Measurements from ENCODE around the gene SCN7A.
"Not testable (repeated sequence)": the region's sequence is repeated elsewhere in the genome, so short reads cannot be mapped to it uniquely, and the experiment has no call there.

SCN7A gene

GRCh38 chr2:166494140-166494624 is at the start of gene SCN7A:
TSS of gene SCN7A (minus strand) at chr2:166494249. CDS start at chr2:166477696, 16,553 bp downstream.
- DNase-seq (ENCODE audit: low read depth in 1 of 2, low spot score in 1 of 2) = no peak

DNA sequence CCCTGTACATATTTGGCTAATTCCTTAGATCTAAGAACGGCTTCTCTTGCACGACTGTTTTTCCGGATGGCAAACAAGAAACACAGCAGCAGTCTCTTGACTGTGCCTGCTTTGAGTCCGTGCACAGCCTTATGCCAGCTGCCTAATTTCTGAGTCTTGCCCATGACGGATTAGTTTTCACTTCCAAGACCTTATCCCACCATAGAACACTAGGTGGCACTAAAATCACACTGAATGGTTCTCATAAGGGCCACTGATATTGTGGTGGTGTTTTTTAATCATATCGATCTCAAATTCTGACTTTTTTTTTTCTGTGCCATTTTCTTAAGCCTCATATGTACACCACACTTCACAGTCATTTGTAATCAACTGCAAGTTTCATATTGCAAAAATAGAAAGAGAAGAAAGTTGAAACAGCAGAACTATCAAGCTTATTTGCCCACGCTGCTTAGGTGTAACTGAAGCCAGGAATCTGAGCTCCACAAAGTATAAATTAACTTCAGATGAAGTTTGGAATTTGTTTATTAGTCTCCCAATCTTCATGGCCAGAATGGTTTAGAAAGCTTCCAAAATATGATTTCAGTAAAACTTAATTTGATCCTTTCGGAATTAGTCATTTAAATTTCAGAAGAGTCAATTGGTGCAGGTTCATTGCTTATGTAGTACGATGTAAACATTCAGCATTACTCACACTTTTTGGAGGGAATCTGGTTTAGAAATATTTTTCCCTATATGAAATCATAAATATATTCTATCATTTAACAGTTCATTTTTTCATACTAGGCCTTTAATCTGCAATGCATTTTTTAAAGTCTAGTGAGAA is 45.5 kb upstream of the SCN7A start:
- DNase-seq (ENCODE audit: low read depth in 1 of 2, low spot score in 1 of 2) = no peak

GRCh38 chr2:166536111-166536510 is 42.1 kb upstream of the SCN7A start:
- no peak for DNase-seq (ENCODE audit: low read depth in 1 of 2, low spot score in 1 of 2)

- no peak for DNase-seq (ENCODE audit: low read depth in 1 of 2, low spot score in 1 of 2)
Observed at GRCh38 chr2:166521155-166521554, 27.1 kb upstream of the SCN7A start.

- DNase-seq (ENCODE audit: low read depth in 1 of 2, low spot score in 1 of 2) = no peak
Observed at GRCh38 chr2:166520604-166521003, 26.6 kb upstream of the SCN7A start.

- no peak for DNase-seq (ENCODE audit: low read depth in 1 of 2, low spot score in 1 of 2)
Observed at GRCh38 chr2:166519391-166519962, 25.4 kb upstream of the SCN7A start.

GRCh38 chr2:166518634-166519390 is 24.8 kb upstream of the SCN7A start:
- DNase-seq (ENCODE audit: low read depth in 1 of 2, low spot score in 1 of 2) = no peak

- DNase-seq (ENCODE audit: low read depth in 1 of 2, low spot score in 1 of 2) = no peak
Observed at GRCh38 chr2:166517533-166518061, 23.5 kb upstream of the SCN7A start.

GRCh38 chr2:166516712-166517303 is 22.8 kb upstream of the SCN7A start:
- DNase-seq (ENCODE audit: low read depth in 1 of 2, low spot score in 1 of 2) = no peak

DNA sequence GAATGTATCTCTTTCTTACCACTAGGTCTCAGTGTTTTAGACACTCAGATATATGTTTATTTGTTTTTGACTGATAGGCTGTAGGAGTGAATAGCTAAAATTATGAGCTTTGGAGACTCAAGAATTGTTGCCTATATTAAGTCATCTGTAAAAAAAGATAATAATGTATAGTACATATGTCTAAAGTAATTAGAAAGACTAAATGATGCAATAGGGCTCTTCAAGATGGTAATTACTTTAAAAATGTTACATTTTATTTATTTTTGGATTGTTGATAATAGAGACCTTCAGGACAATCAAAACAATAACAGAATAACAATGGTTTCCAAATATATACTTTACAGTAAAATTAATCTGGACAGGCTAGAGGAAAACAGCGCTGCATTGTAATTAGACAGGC is 19.9 kb upstream of the SCN7A start:
- no peak for DNase-seq (ENCODE audit: low read depth in 1 of 2, low spot score in 1 of 2)

GRCh38 chr2:166499281-166499680 is 5.2 kb upstream of the SCN7A start:
- no peak for DNase-seq (ENCODE audit: low read depth in 1 of 2, low spot score in 1 of 2)

DNA sequence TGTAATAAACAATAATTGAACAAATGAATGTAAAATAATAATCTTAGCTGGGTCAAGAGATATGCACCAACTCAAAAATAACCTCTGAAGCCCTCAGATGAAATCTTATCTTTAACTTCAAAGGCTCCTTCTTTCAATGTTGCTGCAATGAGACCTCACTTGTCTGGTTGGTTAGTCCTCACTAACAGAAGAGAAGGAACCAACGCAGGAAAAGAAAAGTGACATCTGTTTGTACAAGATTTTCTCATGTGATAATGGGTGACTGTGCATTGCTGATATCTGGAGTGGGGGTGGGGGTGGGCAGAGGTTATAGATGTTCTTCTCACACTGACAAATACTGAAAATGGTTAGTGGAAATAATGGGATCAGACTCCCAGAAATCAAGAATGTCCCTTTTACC is 2.6 kb downstream of the SCN7A start:
- no peak for DNase-seq (ENCODE audit: low read depth in 1 of 2, low spot score in 1 of 2)

DNA sequence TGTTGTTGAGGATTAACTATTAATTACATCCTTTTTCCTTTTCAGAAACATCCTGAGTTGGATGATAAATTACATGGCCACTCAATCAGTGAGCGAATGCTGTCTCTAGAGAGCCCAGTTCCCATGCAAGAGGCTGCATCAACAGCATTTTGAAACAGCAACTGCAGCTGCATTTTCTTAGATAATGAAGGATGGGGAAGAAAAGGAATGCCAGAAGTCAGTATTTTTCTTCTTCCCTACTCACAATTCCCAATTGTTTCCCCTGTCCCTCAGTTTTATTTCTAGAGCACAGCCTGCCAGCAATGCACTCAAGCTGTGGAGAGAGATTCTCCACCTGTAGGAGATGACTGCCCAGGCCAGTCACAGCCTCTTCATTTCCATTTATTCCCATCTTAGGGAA is 6.9 kb downstream of the SCN7A start:
- no peak for DNase-seq (ENCODE audit: low read depth in 1 of 2, low spot score in 1 of 2)

DNA sequence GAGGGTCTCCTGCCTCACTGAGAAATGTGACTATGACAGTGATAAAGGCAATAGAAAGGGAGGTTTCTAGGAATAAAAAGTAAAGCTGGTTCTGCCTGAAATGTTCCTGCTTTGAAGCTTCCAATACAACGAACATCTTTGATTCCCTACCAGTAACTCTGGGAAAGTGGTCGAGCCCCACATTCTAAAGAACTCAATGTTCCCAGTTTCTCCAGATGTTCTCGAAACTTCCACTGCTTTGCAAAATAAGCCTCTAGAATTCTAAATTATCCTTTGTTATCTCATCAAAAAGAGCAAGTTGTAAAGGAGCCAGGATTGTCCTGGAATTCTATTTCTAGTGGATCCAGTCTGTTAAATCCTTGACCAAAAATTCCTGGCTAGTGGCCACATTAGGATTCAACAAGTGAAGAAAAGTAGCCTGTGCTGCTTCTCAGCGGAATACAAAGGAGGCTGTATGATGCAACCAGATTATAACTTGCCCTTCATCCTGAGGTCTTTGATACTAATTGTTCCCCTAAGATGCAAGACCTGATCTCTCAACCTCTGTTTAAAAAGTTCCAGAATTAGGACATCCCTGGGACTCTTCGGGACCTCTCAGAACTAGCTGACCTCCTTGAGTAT is 8.4 kb downstream of the SCN7A start:
- DNase-seq (ENCODE audit: low read depth in 1 of 2, low spot score in 1 of 2) = no peak

- DNase-seq (ENCODE audit: low read depth in 1 of 2, low spot score in 1 of 2) = no peak
Observed at GRCh38 chr2:166472332-166472731, 21.7 kb downstream of the SCN7A start.

DNA sequence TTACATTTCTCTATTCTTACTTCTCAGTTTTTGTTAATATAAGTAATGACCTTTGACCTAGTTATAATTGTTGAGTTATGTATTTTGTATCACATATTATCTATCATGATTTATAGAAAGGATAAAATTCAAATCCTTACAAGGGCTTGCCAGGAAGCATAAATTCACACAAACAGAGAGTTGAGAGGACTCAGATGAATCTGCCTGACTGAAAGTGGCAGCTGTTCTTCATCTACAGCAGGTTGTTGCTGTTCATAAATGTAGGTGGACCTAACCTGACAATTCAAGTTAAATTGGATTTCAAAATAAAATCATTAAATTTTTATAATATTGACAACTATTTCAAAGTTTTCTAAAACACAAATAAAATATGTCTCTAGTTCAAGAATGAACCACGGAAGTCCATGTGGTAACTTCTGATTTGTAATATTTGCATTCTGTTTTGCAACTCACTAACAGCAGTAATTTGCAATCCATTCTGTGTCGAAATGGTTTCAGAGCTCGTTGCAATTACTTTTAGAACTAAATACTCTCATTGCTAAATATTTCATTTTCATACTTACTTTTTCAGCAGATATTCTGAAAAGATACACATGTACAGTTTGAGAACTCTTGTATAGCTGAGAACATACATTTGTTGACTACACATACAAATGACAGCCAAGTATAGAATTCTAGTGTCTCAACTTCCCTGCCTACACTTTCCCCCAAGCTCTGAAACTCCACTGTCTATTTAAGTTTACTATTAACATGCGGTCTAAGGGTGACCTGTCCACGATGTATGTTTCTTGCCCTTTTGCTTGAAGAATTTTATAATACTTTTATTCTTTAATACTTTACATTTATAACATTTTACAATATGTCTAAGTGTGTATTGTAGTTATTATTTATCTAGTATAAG is 25.7 kb downstream of the SCN7A start:
- DNase-seq (ENCODE audit: low read depth in 1 of 2, low spot score in 1 of 2) = no peak

DNA sequence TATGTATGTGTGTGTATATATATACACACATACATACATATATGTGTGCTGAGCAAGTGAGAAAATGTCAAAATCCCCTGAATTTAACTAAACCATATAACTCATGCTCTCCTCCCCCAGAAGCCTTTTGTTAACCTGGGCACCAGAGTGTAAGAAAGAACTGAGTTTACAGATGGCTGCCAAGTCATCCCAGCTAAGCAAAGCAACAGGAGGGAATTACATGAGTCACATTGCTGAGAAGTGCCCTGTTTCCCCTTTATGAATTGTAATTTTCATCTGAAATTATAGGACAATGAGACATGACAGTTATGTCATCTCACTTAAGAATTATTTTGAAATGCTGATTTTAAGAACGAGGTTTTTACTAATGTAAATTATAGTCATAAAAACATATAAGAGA is 29.9 kb downstream of the SCN7A start:
- DNase-seq (ENCODE audit: low read depth in 1 of 2, low spot score in 1 of 2) = no peak

GRCh38 chr2:166463640-166464039 is 30.4 kb downstream of the SCN7A start:
- DNase-seq (ENCODE audit: low read depth in 1 of 2, low spot score in 1 of 2) = no peak

DNA sequence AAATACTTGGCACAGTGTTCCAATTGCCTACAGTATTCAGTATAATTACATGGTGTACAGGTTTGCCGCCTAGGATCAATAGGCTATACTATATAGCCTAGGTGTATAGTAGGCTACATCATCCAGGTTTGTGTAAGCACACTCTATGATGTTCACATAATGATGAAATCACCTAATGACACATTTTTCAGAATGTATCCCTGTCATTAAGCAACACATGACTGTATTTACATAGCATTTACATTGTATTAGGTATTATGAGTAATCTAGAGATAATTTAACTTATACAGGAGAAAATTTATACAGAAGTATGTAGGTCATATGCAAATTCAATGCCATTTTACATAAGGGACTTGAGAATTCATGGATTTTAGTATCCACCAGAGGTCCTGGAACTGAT is 35.4 kb downstream of the SCN7A start:
- DNase-seq (ENCODE audit: low read depth in 1 of 2, low spot score in 1 of 2) = no peak

DNA sequence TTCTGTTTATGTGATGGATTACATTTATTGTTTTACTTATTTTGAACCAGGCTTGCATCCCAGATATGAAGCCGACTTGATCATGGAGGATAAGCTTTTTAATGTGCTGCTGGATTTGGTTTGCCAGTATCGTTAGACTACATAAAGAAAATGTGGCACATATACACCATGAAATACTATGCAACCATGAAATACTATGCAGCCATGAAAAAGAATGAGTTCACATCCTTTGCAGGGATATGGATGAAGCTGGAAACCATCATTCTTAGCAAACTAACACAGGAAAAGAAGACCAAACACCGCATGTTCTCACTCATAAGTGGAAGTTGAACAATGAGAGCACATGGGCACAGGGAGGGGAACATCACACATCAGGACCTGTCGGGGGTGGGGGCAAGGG is 38.2 kb downstream of the SCN7A start:
- not testable (repeated sequence) for DNase-seq (ENCODE audit: low read depth in 1 of 2, low spot score in 1 of 2)

All from stimulated activated CD4-positive, alpha-beta T cell treated with anti-CD3 and anti-CD28 coated beads, Interleukin-15, amount 100 ng/mL, for 1 hour (primary cell).